Stimulated activated CD8-positive, alpha-beta memory T cell treated with anti-CD3 and anti-CD28 coated beads, Interleukin-15, amount 100 ng/mL, for 24 hours (primary cell): ENCODE data around the gene NDRG2.
"Not testable (repeated sequence)": the region's sequence is repeated elsewhere in the genome, so short reads cannot be mapped to it uniquely, and the experiment has no call there.

ENCODE experiments used
- DNase-seq: peaks from one replicate; pipeline ENCODE4 v3.0.0-alpha.2; 2020; ENCODE audit warnings: low read depth

The NDRG2 gene

GRCh38 chr14:21055432-21056117, 30.7 kb upstream of the NDRG2 start:
- no peak for DNase-seq

- DNase-seq, result no peak
Observed at GRCh38 chr14:21054768-21055145, 29.9 kb upstream of the NDRG2 start.

GRCh38 chr14:21054123-21054767, 29.4 kb upstream of the NDRG2 start:
- no peak for DNase-seq

- DNase-seq, result no peak
Observed at GRCh38 chr14:21053184-21054122, 28.6 kb upstream of the NDRG2 start.

- no peak for DNase-seq
Observed at GRCh38 chr14:21050597-21050996, 25.7 kb upstream of the NDRG2 start.

- DNase-seq, result no peak
Observed at GRCh38 chr14:21049271-21049673, 24.4 kb upstream of the NDRG2 start.

GRCh38 chr14:21048638-21049037, 23.8 kb upstream of the NDRG2 start:
- no peak for DNase-seq

GRCh38 chr14:21047378-21047781, 22.5 kb upstream of the NDRG2 start:
- DNase-seq, result no peak

- DNase-seq, result no peak
Observed at GRCh38 chr14:21043974-21044618, 19.2 kb upstream of the NDRG2 start.

- no peak for DNase-seq
Observed at GRCh38 chr14:21043387-21043973, 18.6 kb upstream of the NDRG2 start.

- DNase-seq, result no peak
Observed at GRCh38 chr14:21042918-21043317, 18.1 kb upstream of the NDRG2 start.

GRCh38 chr14:21041676-21042433, 17.0 kb upstream of the NDRG2 start, which contains the start of gene RNASE7:
Gene RNASE7 (plus strand): TSS chr14:21042362. CDS start chr14:21042993, 631 bp downstream.
- DNase-seq, result no peak

- not testable (repeated sequence) for DNase-seq
Observed at GRCh38 chr14:21040941-21041340, 16.1 kb upstream of the NDRG2 start.

- no peak for DNase-seq
Observed at GRCh38 chr14:21040370-21040925, 15.6 kb upstream of the NDRG2 start.

- no peak for DNase-seq
Observed at GRCh38 chr14:21039585-21040369, 14.9 kb upstream of the NDRG2 start.

- no peak for DNase-seq
Observed at GRCh38 chr14:21038441-21039422, 13.9 kb upstream of the NDRG2 start.

GRCh38 chr14:21037156-21037555, 12.3 kb upstream of the NDRG2 start:
- DNase-seq, result no peak

GRCh38 chr14:21036751-21037150, 11.9 kb upstream of the NDRG2 start:
- no peak for DNase-seq

GRCh38 chr14:21034707-21035106, 9.8 kb upstream of the NDRG2 start, which contains the start of gene RNASE13:
Gene RNASE13 (minus strand): TSS chr14:21034807. CDS start chr14:21034288, 519 bp downstream.
- DNase-seq, result no peak
